Panc1 (cell line): ENCODE results near the gene BCR.

Source experiments
- POLR2AphosphoS5 ChIP-seq: IDR thresholded peaks from 2 replicates; pipeline ENCODE4 v1.6.1; 2012; ENCODE audit warnings: mild to moderate bottlenecking, low read depth, low read length, moderate library complexity
- SIN3A ChIP-seq: IDR thresholded peaks from 2 replicates; pipeline ENCODE4 v1.6.1; 2012; ENCODE audit warnings: low read depth, mild to moderate bottlenecking, low read length, moderate library complexity, borderline replicate concordance; ENCODE audit not compliant: insufficient read depth
- TCF7L2 ChIP-seq: IDR thresholded peaks from 2 replicates; pipeline ENCODE4 v1.6.1; 2011; ENCODE audit warnings: mild to moderate bottlenecking, low read depth, low read length, inconsistent platforms
- TF ChIP-seq, protein P1 (sequence below): fragments of 450-650 bp; IDR thresholded peaks from 2 replicates; pipeline ENCODE4 v1.5.1; 2017; ENCODE audit warnings: mild to moderate bottlenecking
- TF ChIP-seq, protein P2 (sequence below), 2 experiments: IDR thresholded peaks; 2 replicates each; pipeline ENCODE4 v1.6.1; 2011 to 2012; ENCODE audit warnings: low read depth in 2 of 2, control low read depth in 1 of 2, low read length in 1 of 2, mild to moderate bottlenecking in 1 of 2, moderate library complexity in 1 of 2; ENCODE audit not compliant: insufficient read depth in 1 of 2

DNA sequence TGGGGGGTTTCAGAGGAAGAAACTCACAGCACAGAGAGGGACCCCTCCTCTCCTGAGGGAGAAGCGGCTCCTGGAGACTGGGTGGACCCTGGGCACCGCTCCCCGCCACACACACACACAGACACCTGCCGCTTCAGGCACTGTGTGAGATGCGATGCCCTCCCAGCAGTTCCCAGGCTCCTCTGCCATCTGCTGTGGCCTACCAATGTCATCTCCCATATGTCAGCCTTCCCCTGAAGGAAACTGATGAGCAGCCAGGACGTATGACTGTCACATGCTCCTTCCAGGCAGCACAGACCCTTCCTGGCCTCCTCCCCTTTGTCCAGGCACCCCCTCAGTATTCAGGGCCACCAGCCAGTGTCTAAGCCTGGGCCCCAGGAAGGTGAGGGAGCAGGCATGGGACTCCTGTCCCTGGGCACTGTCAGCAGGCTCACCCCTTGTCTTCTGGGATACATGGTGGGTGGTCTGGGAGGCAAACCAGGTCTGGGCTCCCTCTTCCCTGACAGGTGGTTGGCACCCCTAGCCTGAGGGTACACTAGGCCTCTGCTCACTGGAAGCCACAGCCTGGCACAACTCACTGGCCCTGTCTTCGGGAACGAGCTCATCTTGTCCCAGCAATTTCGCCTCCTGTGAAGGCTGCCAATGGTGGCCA, 11.8 kb upstream of the BCR start:
- TF ChIP-seq, protein P1, sequence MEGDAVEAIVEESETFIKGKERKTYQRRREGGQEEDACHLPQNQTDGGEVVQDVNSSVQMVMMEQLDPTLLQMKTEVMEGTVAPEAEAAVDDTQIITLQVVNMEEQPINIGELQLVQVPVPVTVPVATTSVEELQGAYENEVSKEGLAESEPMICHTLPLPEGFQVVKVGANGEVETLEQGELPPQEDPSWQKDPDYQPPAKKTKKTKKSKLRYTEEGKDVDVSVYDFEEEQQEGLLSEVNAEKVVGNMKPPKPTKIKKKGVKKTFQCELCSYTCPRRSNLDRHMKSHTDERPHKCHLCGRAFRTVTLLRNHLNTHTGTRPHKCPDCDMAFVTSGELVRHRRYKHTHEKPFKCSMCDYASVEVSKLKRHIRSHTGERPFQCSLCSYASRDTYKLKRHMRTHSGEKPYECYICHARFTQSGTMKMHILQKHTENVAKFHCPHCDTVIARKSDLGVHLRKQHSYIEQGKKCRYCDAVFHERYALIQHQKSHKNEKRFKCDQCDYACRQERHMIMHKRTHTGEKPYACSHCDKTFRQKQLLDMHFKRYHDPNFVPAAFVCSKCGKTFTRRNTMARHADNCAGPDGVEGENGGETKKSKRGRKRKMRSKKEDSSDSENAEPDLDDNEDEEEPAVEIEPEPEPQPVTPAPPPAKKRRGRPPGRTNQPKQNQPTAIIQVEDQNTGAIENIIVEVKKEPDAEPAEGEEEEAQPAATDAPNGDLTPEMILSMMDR, result no peak
- no peak for TF ChIP-seq POLR2AphosphoS5
- TF ChIP-seq SIN3A, result no peak
- no peak for TF ChIP-seq TCF7L2
- TF ChIP-seq, protein P2, sequence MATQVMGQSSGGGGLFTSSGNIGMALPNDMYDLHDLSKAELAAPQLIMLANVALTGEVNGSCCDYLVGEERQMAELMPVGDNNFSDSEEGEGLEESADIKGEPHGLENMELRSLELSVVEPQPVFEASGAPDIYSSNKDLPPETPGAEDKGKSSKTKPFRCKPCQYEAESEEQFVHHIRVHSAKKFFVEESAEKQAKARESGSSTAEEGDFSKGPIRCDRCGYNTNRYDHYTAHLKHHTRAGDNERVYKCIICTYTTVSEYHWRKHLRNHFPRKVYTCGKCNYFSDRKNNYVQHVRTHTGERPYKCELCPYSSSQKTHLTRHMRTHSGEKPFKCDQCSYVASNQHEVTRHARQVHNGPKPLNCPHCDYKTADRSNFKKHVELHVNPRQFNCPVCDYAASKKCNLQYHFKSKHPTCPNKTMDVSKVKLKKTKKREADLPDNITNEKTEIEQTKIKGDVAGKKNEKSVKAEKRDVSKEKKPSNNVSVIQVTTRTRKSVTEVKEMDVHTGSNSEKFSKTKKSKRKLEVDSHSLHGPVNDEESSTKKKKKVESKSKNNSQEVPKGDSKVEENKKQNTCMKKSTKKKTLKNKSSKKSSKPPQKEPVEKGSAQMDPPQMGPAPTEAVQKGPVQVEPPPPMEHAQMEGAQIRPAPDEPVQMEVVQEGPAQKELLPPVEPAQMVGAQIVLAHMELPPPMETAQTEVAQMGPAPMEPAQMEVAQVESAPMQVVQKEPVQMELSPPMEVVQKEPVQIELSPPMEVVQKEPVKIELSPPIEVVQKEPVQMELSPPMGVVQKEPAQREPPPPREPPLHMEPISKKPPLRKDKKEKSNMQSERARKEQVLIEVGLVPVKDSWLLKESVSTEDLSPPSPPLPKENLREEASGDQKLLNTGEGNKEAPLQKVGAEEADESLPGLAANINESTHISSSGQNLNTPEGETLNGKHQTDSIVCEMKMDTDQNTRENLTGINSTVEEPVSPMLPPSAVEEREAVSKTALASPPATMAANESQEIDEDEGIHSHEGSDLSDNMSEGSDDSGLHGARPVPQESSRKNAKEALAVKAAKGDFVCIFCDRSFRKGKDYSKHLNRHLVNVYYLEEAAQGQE (IDR thresholded peaks at IDR 0.05; ENCODE audit: insufficient read depth in 1 of 2, low read depth in 2 of 2, low read length in 1 of 2), result no peak
